DMS 273 (cell line): ENCODE data around the gene DLGAP3.

Experiments
- DNase-seq: peaks from one replicate; lab custom pipeline; 2025; ENCODE audit not compliant: unreplicated experiment; lab: John Stamatoyannopoulos, UW

DLGAP3 gene

GRCh38 chr1:34869760-34870159 is 59.7 kb downstream of the DLGAP3 start:
- no peak for DNase-seq

GRCh38 chr1:34868230-34869049 is 61.0 kb downstream of the DLGAP3 start:
- DNase-seq = no peak

GRCh38 chr1:34867415-34867814 is 62.0 kb downstream of the DLGAP3 start:
- no peak for DNase-seq

GRCh38 chr1:34866762-34867109 is 62.7 kb downstream of the DLGAP3 start:
- DNase-seq = no peak

GRCh38 chr1:34865981-34866761 is 63.3 kb downstream of the DLGAP3 start:
- DNase-seq = peak; percentile 86

- DNase-seq = no peak
These were observed 63.9 kb downstream of the DLGAP3 start for GRCh38 chr1:34865573-34865972.

GRCh38 chr1:34864759-34865158 is 64.7 kb downstream of the DLGAP3 start:
- DNase-seq = no peak

- no peak for DNase-seq
These were observed 65.9 kb downstream of the DLGAP3 start for GRCh38 chr1:34863501-34863900.

GRCh38 chr1:34859446-34860200 is 69.8 kb downstream of the DLGAP3 start, which contains the start of gene SMIM12:
SMIM12 (minus strand) TSS chr1:34859749; CDS start chr1:34855977, 3,772 bp downstream.
- DNase-seq = peak; percentile 96

- DNase-seq = peak; percentile 58
These were observed 70.5 kb downstream of the DLGAP3 start for GRCh38 chr1:34858901-34859445.

- no peak for DNase-seq
These were observed 72.8 kb downstream of the DLGAP3 start for GRCh38 chr1:34856697-34857096.

- DNase-seq = peak; percentile 97
These were observed 76.7 kb downstream of the DLGAP3 start for GRCh38 chr1:34852677-34853217.

- no peak for DNase-seq
These were observed 77.9 kb downstream of the DLGAP3 start for GRCh38 chr1:34851431-34852105.

GRCh38 chr1:34850382-34850781 is 79.1 kb downstream of the DLGAP3 start:
- no peak for DNase-seq

GRCh38 chr1:34847094-34847493 is 82.4 kb downstream of the DLGAP3 start:
- no peak for DNase-seq

GRCh38 chr1:34846265-34846664 is 83.2 kb downstream of the DLGAP3 start:
- DNase-seq = no peak

GRCh38 chr1:34845131-34845901 is 84.1 kb downstream of the DLGAP3 start:
- no peak for DNase-seq

GRCh38 chr1:34844252-34844634 is 85.2 kb downstream of the DLGAP3 start:
- DNase-seq = no peak

- no peak for DNase-seq
These were observed 85.8 kb downstream of the DLGAP3 start for GRCh38 chr1:34843392-34844251.
